Measurements from ENCODE around the gene FARS2. TPM values are rescaled to one million over a fixed set of nuclear protein-coding genes. Genes with fewer than 3 reads are reported as not detected.
"Not testable (repeated sequence)": the region's sequence is repeated elsewhere in the genome, so short reads cannot be mapped to it uniquely, and the experiment has no call there.

FARS2 gene
- total and polyA plus RNA-seq, 4 experiments from 2014 or later, result 15.6 to 48.4 (median 24.3) TPM

DNA sequence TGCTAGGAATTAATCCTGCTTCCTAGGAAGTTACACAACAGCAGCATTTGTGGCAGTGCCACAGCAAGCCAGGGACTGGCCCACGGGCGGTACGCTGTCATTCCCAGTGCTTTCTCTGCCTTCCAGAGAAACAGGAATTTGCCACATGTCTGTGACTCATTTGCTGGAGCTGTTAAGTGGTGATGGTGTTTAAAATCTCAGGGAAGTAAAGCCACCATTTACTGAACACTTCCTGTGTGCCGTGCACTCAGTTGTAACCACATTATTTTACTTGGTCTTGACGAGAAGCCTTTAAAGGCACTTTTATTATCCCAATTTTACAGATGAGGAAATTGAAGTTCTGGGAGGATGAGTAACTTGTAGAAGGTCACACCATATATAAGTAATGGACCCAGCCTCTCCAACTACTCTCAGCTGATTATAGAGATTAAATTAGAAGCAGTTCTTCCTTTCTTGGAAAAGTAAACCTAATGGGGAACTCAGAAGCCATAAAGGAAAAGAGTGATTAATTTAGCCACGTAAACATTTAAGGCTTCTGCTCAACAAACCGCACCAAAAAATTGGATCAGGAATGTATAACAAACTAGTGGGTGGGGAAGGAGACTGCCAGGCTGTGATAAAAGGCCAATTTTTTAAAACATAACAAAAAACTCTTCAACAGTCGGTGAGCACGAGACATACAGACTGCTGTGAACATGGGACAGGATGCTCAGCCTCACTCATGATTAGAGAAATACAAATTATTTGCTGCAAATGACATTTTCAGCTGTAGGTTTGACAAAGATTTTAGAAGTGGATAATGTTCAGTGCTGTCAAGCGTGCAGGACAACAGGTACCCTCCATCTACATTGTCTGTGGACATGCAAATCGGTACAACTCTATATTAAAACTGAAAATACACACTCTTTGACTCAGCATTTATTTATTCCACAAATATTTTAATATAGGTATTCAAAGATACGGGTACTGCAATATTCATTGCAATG is 434.2 kb downstream of the FARS2 start:
- peaks cover 0 to 7% (median 3%) of the 10 kb centered on the region in 8 donors for H3K9me3 Mint-ChIP-seq
- ChIA-PET CTCF (ENCODE audit: partially characterized antibody) (no interaction called here), POLR2A (ENCODE audit: partially characterized antibody) (no interaction called here)
- no peaks in the 10 kb centered on the region for H3K27me3 Mint-ChIP-seq
- peaks cover 7 to 26% of the 10 kb centered on the region in 2 donors for H3K36me3 Mint-ChIP-seq
- peak overlapping the region in 1 of 8 donors; percentile 5 for H3K4me3 Mint-ChIP-seq
- H3K9me3 ChIP-seq (ENCODE audit: control insufficient read depth in 1 of 2, low read length in 2 of 2), result no peaks in the 10 kb centered on the region
- DNase-seq, result no peak
- no peak overlapping the region for H3K27ac ChIP-seq (ENCODE audit: low read depth, low read length)
- no peak overlapping the region for H3K27ac Mint-ChIP-seq
- no peaks in the 10 kb centered on the region for H3K27me3 ChIP-seq (ENCODE audit: insufficient read depth, low read length)
- H3K36me3 ChIP-seq (ENCODE audit: insufficient read depth, low read length), result no peaks in the 10 kb centered on the region
- no peaks in the 10 kb centered on the region for H3K4me1 ChIP-seq (ENCODE audit: insufficient read depth, low read length)
- H3K4me1 Mint-ChIP-seq, result peaks cover 3 to 10% (median 7%) of the 10 kb centered on the region in 4 donors
- H3K4me3 ChIP-seq (ENCODE audit: low read length in 2 of 2), result no peak overlapping the region
- intact Hi-C loops (cut with micrococcal nuclease), result no loop called here

DNA sequence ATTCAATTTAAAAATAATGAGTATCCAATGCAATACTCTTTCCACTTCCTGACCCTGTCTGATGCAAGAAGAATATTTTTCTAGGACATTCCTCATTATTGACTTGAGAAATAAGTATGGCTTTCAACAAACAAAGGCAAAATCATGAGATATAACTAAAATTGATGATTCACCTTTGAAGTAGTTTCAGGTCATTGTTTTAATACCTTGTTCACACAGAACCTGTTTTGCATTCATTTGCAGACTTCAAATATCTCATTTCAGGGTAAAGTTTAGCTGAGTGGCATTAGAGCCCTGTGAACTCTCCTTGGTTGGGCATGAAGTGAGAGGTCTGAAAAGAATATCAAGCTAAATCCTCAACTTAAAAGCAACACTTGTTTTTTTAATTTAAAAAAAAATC is 436.2 kb downstream of the FARS2 start:
- no peaks in the 10 kb centered on the region for H3K9me3 Mint-ChIP-seq

DNA sequence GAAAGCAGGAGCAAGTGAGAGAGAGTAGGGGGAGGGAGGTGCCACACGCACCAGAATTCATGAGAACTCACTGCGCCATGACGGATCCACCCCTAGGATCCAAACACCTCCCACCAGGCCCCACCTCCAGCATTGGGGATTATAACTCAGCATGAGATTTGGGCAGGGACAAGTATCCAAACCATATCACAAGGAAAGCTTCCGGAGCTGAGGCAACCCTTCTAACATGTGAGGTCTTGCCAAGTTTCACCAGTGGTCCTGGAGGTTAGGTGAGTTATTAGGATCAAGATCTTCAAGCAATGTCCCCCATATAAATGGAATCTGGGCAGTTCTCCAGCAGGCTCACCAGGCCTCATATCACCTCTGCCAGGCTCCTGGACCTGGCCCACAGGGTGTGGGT is 437.0 kb downstream of the FARS2 start:
- Mint-ChIP-seq H3K27me3 (no peaks in the 10 kb centered on the region), H3K36me3 (peaks cover 2 to 13% of the 10 kb centered on the region in 2 donors), H3K9me3 (no peaks in the 10 kb centered on the region), H3K27ac (no peak overlapping the region), H3K4me1 (peaks cover 3 to 7% (median 6%) of the 10 kb centered on the region in 4 donors), H3K4me3 (no peak overlapping the region)
- no peak overlapping the region for H3K4me3 ChIP-seq (ENCODE audit: low read length in 2 of 2)
- H3K36me3 ChIP-seq (ENCODE audit: insufficient read depth, low read length), result no peaks in the 10 kb centered on the region
- H3K27ac ChIP-seq (ENCODE audit: low read depth, low read length), result no peak overlapping the region
- no peak for DNase-seq
- POLR2A ChIA-PET (ENCODE audit: partially characterized antibody), result no interaction called here
- intact Hi-C loops (cut with micrococcal nuclease), result no loop called here
- no peaks in the 10 kb centered on the region for H3K9me3 ChIP-seq (ENCODE audit: control insufficient read depth in 1 of 2, low read length in 2 of 2)
- no peaks in the 10 kb centered on the region for H3K27me3 ChIP-seq (ENCODE audit: insufficient read depth, low read length)
- no peaks in the 10 kb centered on the region for H3K4me1 ChIP-seq (ENCODE audit: insufficient read depth, low read length)
- CTCF ChIA-PET (ENCODE audit: partially characterized antibody), result no interaction called here

More for the DNA sequence above, 436.2 kb downstream of the FARS2 start:
- Mint-ChIP-seq H3K27me3 (no peaks in the 10 kb centered on the region), H3K36me3 (peaks cover 2 to 16% of the 10 kb centered on the region in 2 donors), H3K4me1 (peaks cover 3 to 7% (median 6%) of the 10 kb centered on the region in 4 donors), H3K4me3 (no peak overlapping the region), H3K27ac (no peak overlapping the region)
- Histone ChIP-seq H3K27ac (ENCODE audit: low read depth, low read length) (no peak overlapping the region), H3K36me3 (ENCODE audit: insufficient read depth, low read length) (no peaks in the 10 kb centered on the region), H3K9me3 (ENCODE audit: control insufficient read depth in 1 of 2, low read length in 2 of 2) (no peaks in the 10 kb centered on the region), H3K27me3 (ENCODE audit: insufficient read depth, low read length) (no peaks in the 10 kb centered on the region), H3K4me3 (ENCODE audit: low read length in 2 of 2) (no peak overlapping the region), H3K4me1 (ENCODE audit: insufficient read depth, low read length) (no peaks in the 10 kb centered on the region)
- POLR2A ChIA-PET (ENCODE audit: partially characterized antibody), result no interaction called here
- DNase-seq, result no peak
- intact Hi-C loops (cut with micrococcal nuclease), result no loop called here
- CTCF ChIA-PET (ENCODE audit: partially characterized antibody), result no interaction called here

DNA sequence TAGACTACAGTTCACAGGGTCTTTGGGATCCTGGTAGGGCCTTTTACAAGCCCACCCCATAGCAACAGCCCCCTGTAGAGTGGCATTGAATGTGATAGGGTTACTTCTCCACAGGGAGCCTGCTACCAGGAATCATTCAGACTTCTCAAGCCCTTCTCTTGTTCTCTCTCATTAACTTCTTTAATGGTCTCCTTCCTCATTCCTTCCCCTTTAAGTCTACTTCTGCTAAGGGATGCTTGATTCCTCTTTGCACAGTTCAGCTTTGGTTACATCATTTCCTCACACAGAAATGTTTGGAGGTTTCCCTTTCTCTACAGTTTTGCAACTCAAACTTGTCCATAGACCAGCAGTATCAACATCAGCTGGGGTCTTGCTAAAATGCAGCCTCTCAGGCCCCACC is 437.8 kb downstream of the FARS2 start:
- POLR2A ChIA-PET (ENCODE audit: partially characterized antibody); H3K27me3 ChIP-seq (ENCODE audit: insufficient read depth, low read length); H3K4me1 ChIP-seq (ENCODE audit: insufficient read depth, low read length); H3K27ac ChIP-seq (ENCODE audit: low read depth, low read length); H3K4me3 Mint-ChIP-seq; H3K36me3 ChIP-seq (ENCODE audit: insufficient read depth, low read length); CTCF ChIA-PET (ENCODE audit: partially characterized antibody); intact Hi-C loops (cut with micrococcal nuclease); H3K4me3 ChIP-seq (ENCODE audit: low read length in 2 of 2); DNase-seq; H3K27ac Mint-ChIP-seq; H3K9me3 ChIP-seq (ENCODE audit: control insufficient read depth in 1 of 2, low read length in 2 of 2); H3K27me3 Mint-ChIP-seq; H3K9me3 Mint-ChIP-seq; H3K4me1 Mint-ChIP-seq: not testable (repeated sequence)
- H3K36me3 Mint-ChIP-seq, result peaks cover 0 to 15% of the 10 kb centered on the region in 2 donors

DNA sequence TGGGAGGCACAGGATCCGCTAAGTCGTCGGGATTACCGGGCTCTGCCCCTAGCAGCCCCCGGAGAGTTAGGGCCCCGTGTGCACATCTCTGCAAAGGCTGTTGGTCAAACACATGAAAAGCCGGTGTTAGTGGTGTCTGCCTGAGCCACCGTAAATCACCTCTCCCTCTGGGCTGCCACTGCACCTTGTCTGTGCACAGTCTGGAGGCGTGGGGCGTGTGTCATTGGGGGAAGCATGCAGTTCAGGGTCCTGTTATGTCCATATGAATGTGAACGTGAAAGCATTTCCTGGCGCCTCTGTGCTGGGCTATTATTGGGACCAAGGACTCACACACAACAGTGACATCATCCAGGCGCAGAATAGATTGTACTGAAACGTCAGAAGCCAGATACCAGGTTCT is 439.9 kb downstream of the FARS2 start:
- H3K36me3 ChIP-seq (ENCODE audit: insufficient read depth, low read length), result no peaks in the 10 kb centered on the region
- H3K4me3 ChIP-seq (ENCODE audit: low read length in 2 of 2), result no peak overlapping the region
- no peaks in the 10 kb centered on the region for H3K27me3 Mint-ChIP-seq
- H3K4me1 Mint-ChIP-seq, result peaks cover 6 to 13% (median 11%) of the 10 kb centered on the region in 4 donors
- no peak overlapping the region for H3K4me3 Mint-ChIP-seq
- H3K27ac ChIP-seq (ENCODE audit: low read depth, low read length), result no peak overlapping the region
- intact Hi-C loops (cut with micrococcal nuclease), result no loop called here
- DNase-seq, result no peak
- ChIA-PET POLR2A (ENCODE audit: partially characterized antibody) (no interaction called here), CTCF (ENCODE audit: partially characterized antibody) (no interaction called here)
- peaks cover 0 to 25% of the 10 kb centered on the region in 2 donors for H3K36me3 Mint-ChIP-seq
- H3K9me3 ChIP-seq (ENCODE audit: control insufficient read depth in 1 of 2, low read length in 2 of 2), result no peaks in the 10 kb centered on the region
- H3K4me1 ChIP-seq (ENCODE audit: insufficient read depth, low read length), result peaks cover 9% of the 10 kb centered on the region
- no peak overlapping the region for H3K27ac Mint-ChIP-seq
- H3K27me3 ChIP-seq (ENCODE audit: insufficient read depth, low read length), result no peaks in the 10 kb centered on the region
- H3K9me3 Mint-ChIP-seq, result no peaks in the 10 kb centered on the region

DNA sequence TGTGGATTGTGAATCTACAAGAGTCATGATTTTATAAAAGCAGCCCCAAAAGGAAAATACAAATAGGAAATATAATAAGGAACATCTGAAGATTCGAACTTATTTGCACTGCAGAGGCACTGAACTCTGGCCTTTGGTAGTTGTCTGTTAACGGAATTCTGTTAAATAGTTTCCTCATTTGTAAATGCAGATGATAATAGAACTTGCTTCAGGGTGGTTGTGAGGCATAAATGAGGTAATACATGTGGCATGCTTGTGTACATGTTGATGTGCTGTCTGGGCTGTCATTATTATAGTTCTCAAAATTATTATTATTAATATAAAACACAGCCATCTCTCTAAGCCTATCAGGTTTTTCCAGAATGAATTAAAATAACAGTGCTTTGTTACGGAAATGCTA is 443.4 kb downstream of the FARS2 start:
- Mint-ChIP-seq H3K4me1 (peaks cover 15 to 23% (median 21%) of the 10 kb centered on the region in 4 donors), H3K9me3 (no peaks in the 10 kb centered on the region), H3K27me3 (no peaks in the 10 kb centered on the region), H3K4me3 (no peak overlapping the region), H3K27ac (no peak overlapping the region), H3K36me3 (peaks cover 2 to 25% of the 10 kb centered on the region in 2 donors)
- Histone ChIP-seq H3K4me3 (ENCODE audit: low read length in 2 of 2) (no peak overlapping the region), H3K27me3 (ENCODE audit: insufficient read depth, low read length) (no peaks in the 10 kb centered on the region), H3K36me3 (ENCODE audit: insufficient read depth, low read length) (no peaks in the 10 kb centered on the region), H3K9me3 (ENCODE audit: control insufficient read depth in 1 of 2, low read length in 2 of 2) (no peaks in the 10 kb centered on the region), H3K4me1 (ENCODE audit: insufficient read depth, low read length) (peaks cover 14% of the 10 kb centered on the region), H3K27ac (ENCODE audit: low read depth, low read length) (no peak overlapping the region)
- CTCF ChIA-PET (ENCODE audit: partially characterized antibody), result no interaction called here
- DNase-seq, result no peak
- POLR2A ChIA-PET (ENCODE audit: partially characterized antibody), result no interaction called here
- intact Hi-C loops (cut with micrococcal nuclease), result no loop called here

DNA sequence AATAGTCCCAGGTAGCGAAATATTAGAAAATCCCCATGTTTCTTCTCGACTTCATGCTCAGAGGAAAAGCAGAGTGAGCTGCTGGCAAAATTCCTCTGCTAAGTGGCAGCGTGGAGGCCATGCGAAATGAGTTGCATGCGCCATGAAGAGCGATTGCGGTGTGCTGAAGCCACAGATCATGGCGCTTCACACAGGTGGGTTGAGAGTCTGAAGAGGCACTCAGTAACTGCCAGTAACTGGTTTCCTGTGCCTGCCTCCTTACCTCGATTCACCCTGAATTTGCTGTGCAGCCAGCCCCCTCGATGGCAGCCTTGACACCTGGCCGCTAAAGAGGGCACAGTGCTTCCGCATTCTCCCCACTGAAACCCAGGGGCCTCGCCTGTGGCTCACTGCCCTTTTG is 443.9 kb downstream of the FARS2 start:
- no peak for DNase-seq
- no peak overlapping the region for H3K27ac Mint-ChIP-seq

More for the DNA sequence above, 443.9 kb downstream of the FARS2 start:
- Histone ChIP-seq H3K4me1 (ENCODE audit: insufficient read depth, low read length) (peaks cover 14% of the 10 kb centered on the region), H3K36me3 (ENCODE audit: insufficient read depth, low read length) (no peaks in the 10 kb centered on the region), H3K9me3 (ENCODE audit: control insufficient read depth in 1 of 2, low read length in 2 of 2) (no peaks in the 10 kb centered on the region), H3K27me3 (ENCODE audit: insufficient read depth, low read length) (no peaks in the 10 kb centered on the region), H3K27ac (ENCODE audit: low read depth, low read length) (no peak overlapping the region), H3K4me3 (ENCODE audit: low read length in 2 of 2) (no peak overlapping the region)
- Mint-ChIP-seq H3K36me3 (peaks cover 4 to 25% of the 10 kb centered on the region in 2 donors), H3K27me3 (no peaks in the 10 kb centered on the region), H3K9me3 (no peaks in the 10 kb centered on the region), H3K4me1 (peaks cover 15 to 23% (median 21%) of the 10 kb centered on the region in 4 donors), H3K4me3 (peak overlapping the region in 2 of 8 donors; percentile 10 to 30)
- ChIA-PET POLR2A (ENCODE audit: partially characterized antibody) (no interaction called here), CTCF (ENCODE audit: partially characterized antibody) (no interaction called here)
- intact Hi-C loops (cut with micrococcal nuclease), result no loop called here
